Stimulated activated CD8-positive, alpha-beta memory T cell treated with anti-CD3 and anti-CD28 coated beads, Interleukin-2, amount 100 ng/mL, for 48 hours (primary cell): ENCODE data around the gene PCDHGA1.
"Not testable (repeated sequence)": the region's sequence is repeated elsewhere in the genome, so short reads cannot be mapped to it uniquely, and the experiment has no call there.

Experiments used
- DNase-seq, 2 donors: peaks; one replicate each; pipeline ENCODE4 v3.0.0-alpha.2; 2020; ENCODE audit warnings: low read depth in 2 of 2

Gene PCDHGA1

GRCh38 chr5:141346017-141346416, 15.7 kb downstream of the PCDHGA1 start:
- DNase-seq: not testable (repeated sequence)

- DNase-seq: no peak
Measured at GRCh38 chr5:141349917-141350619, 19.8 kb downstream of the PCDHGA1 start, which contains the start of gene PCDHGB1. PCDHGB1 (plus strand) TSS chr5:141350099; CDS start chr5:141350261, 162 bp downstream.

- DNase-seq: no peak
Measured at GRCh38 chr5:141351591-141351990, 21.3 kb downstream of the PCDHGA1 start.

GRCh38 chr5:141354900-141355469, 24.7 kb downstream of the PCDHGA1 start, which contains the start of gene PCDHGA4:
PCDHGA4 (plus strand) TSS chr5:141355021; CDS start chr5:141355108, 87 bp downstream.
- DNase-seq: no peak

DNA sequence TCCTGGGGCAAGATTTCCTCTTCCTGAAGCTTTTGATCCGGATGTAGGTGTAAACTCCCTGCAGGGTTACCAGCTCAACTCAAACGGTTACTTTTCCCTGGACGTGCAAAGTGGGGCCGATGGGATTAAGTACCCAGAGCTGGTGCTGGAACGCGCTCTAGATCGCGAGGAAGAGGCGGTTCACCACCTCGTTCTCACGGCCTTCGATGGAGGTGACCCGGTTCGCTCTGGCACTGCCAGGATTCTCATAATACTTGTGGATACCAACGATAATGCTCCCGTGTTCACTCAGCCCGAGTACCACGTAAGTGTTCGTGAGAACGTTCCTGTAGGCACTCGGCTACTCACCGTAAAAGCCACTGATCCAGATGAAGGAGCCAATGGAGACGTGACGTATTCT, 25.3 kb downstream of the PCDHGA1 start:
- DNase-seq: no peak

DNA sequence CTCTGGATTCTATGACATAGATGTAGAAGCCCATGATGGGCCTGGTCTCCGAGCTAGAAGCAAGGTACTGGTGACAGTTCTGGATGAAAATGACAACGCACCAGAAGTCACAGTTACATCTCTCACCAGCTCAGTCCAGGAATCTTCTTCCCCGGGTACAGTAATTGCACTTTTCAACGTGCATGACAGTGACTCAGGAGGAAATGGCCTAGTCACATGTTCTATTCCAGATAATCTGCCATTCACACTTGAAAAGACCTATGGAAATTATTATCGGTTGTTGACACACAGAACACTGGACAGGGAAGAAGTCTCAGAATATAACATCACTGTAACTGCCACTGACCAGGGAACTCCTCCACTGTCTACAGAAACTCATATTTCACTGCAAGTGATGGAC, 25.8 kb downstream of the PCDHGA1 start:
- no peak for DNase-seq

DNA sequence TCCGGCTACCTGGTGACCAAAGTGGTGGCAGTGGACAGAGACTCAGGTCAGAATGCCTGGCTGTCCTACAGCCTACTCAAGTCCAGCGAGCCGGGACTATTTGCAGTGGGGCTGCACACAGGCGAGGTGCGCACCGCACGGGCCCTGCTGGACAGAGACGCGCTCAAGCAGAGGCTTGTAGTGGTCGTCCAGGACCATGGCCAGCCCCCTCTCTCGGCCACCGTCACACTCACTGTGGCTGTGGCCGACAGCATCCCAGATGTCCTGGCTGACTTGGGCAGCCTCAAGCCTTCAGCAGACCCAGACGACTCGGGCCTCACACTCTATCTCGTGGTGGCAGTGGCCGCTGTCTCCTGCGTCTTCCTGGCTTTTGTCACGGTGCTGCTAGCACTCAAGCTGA, 26.6 kb downstream of the PCDHGA1 start:
- no peak for DNase-seq

GRCh38 chr5:141359790-141360426, 29.6 kb downstream of the PCDHGA1 start, which contains the start of gene PCDHGB2:
PCDHGB2 (plus strand) TSS chr5:141359994; CDS start chr5:141360136, 142 bp downstream.
- no peak for DNase-seq

- no peak for DNase-seq
Measured at GRCh38 chr5:141360685-141361084, 30.4 kb downstream of the PCDHGA1 start.

DNA sequence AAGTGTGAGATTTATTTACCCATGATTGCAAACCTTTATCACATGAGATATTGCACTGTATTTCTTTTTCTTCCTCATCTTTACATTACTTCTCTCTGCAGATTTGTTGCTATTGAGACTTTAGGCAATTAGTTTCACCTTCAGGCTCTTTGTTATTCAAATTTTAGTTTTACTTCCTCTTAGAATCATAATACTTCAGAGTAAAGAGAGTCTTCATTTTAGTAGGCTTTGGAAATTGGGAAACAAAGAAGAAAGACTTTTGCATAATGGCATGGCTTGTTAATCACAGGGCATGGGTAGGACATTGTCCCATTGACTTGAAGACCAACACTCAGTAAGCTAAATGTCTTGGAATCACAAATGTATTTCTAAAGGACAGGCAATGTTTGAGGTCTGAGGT, 32.4 kb downstream of the PCDHGA1 start:
- no peak for DNase-seq

- no peak for DNase-seq
Measured at GRCh38 chr5:141363952-141364660, 33.8 kb downstream of the PCDHGA1 start, which contains the start of gene PCDHGA5. PCDHGA5 (plus strand) TSS chr5:141364162; CDS start chr5:141364331, 169 bp downstream.

- DNase-seq: no peak
Measured at GRCh38 chr5:141366016-141366896, 35.9 kb downstream of the PCDHGA1 start.

- no peak for DNase-seq
Measured at GRCh38 chr5:141369994-141370848, 39.9 kb downstream of the PCDHGA1 start, which contains the start of gene PCDHGB3. PCDHGB3 (plus strand) TSS chr5:141370242; CDS start chr5:141370395, 153 bp downstream.

DNA sequence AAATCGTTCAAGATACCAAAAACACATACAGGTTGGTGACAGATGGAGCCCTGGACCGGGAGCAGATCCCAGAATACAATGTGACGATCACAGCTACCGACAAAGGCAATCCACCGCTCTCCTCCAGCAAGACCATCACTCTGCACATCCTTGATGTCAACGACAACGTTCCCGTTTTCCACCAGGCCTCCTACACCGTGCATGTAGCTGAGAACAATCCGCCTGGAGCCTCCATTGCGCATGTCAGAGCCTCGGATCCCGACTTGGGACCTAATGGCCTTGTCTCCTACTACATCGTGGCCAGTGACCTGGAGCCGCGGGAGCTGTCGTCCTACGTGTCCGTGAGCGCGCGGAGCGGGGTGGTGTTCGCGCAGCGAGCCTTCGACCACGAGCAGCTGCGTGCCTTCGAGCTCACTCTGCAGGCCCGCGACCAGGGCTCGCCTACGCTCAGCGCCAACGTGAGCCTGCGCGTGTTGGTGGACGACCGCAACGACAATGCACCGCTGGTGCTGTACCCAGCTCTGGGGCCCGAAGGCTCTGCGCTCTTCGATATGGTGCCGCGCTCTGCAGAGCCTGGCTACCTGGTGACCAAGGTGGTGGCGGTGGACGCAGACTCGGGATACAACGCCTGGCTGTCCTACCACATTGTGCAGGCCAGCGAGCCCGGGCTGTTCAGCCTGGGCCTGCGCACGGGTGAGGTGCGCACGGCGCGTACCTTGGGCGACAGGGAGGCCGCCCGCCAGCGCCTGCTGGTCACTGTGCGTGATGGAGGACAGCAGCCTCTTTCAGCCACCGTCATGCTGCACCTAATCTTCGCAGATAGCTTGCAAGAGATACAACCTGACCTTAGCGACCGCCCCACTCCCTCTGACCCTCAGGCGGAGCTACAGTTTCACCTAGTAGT, 41.5 kb downstream of the PCDHGA1 start:
- DNase-seq: no peak

- DNase-seq: no peak
Measured at GRCh38 chr5:141373673-141374317, 43.5 kb downstream of the PCDHGA1 start, which contains the start of gene PCDHGA6. PCDHGA6 (plus strand) TSS chr5:141373891; CDS start chr5:141374084, 193 bp downstream.

DNA sequence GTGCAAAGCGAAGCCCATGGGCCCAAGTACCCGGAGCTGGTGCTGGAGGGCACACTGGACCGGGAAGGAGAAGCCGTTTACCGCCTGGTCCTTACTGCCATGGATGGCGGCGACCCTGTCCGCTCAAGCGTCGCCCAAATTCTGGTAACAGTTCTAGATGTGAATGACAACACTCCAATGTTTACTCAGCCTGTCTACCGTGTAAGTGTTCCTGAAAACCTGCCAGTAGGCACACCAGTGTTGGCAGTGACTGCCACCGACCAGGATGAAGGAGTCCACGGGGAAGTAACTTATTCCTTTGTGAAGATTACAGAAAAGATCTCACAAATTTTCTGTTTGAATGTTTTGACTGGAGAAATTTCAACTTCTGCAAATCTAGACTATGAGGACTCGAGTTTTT, 44.3 kb downstream of the PCDHGA1 start:
- DNase-seq: no peak

DNA sequence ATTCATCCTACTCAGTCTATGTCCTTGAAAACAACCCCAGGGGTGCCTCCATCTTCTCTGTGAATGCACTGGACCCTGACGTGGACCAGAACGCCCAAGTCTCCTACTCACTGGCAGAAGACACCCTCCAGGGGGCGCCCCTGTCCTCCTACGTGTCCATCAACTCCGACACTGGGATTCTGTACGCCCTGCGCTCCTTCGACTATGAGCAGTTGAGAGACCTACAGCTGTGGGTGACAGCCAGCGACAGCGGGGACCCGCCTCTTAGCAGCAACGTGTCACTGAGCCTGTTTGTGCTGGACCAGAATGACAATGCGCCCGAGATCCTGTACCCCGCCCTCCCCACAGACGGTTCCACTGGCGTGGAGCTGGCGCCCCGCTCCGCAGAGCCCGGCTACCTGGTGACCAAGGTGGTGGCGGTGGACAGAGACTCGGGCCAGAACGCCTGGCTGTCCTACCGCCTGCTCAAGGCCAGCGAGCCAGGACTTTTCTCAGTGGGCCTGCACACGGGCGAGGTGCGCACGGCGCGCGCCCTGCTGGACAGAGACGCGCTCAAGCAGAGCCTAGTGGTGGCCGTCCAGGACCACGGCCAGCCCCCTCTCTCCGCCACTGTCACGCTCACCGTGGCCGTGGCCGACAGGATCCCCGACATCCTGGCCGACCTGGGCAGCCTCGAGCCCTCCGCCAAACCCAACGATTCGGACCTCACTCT, 45.3 kb downstream of the PCDHGA1 start:
- DNase-seq: not testable (repeated sequence)
